HepG2 (cell line): ENCODE results near the gene RAC3. TPM values are rescaled to one million over a fixed set of nuclear protein-coding genes. Genes with fewer than 3 reads are reported as not detected.
A peak's percentile ranks its signal among the peaks of the same experiment; 100 is the strongest.

Source experiments
- ATAC-seq: fragments of 200-7000 bp; cut with Tn5 transposase; 3 replicates; pipeline ENCODE4 v1.9.1; 2020; ENCODE audit warnings: mild to moderate bottlenecking, moderate library complexity
- BruUV-seq: library from RNA; stranded (reverse); fragments of 400-500 nt; replicated peaks from 2 replicates; lab custom pipeline; 2021; lab: Mats Ljungman, UMichigan
- CTCF ChIA-PET: fragments of 300-600 bp; formaldehyde crosslinking; extraction: SDS; loops from one replicate; lab custom pipeline; 2021; ENCODE audit warnings: low total read pairs, inconsistent platforms, low intra/inter-chr PET ratio; lab: Yijun Ruan, JAX
- POLR2A ChIA-PET: fragments of 350-600 bp; sonication (Branson Sonifier 250); formaldehyde crosslinking; loops from one replicate; lab custom pipeline; 2020; ENCODE audit warnings: antibody characterized with exemption, inconsistent platforms; lab: Yijun Ruan, JAX
- DNase-seq: peaks from one replicate; pipeline ENCODE4 v3.0.0-alpha.2; 2015; ENCODE audit warnings: low spot score
- FAIRE-seq: peaks from 3 replicates; lab custom pipeline; 2011; peaks lifted over from hg19 to GRCh38; lab: Jason Lieb, UNC
- H2AFZ ChIP-seq: one replicate; pipeline ENCODE4 v1.6.1; 2011; ENCODE audit warnings: low read length, inconsistent platforms
- H3K27ac ChIP-seq: fragments of 300-600 bp; 3 replicates; pipeline ENCODE4 v1.8.0; 2011; ENCODE audit warnings: mixed run types, mild to moderate bottlenecking, mixed read lengths, low read length, inconsistent platforms; ENCODE audit not compliant: insufficient read depth; ENCODE audit errors: extremely low read length
- H3K27me3 ChIP-seq, 2 experiments: fragments of 200-600 bp in 1 of 2; 2 replicates in 1 of 2; 3 replicates in 1 of 2; pipeline versions ENCODE4 v1.6.0 to v1.8.0; 2011; ENCODE audit warnings: low read length in 2 of 2, mild to moderate bottlenecking in 2 of 2, moderate library complexity in 2 of 2, inconsistent platforms in 1 of 2; ENCODE audit not compliant: insufficient read depth in 2 of 2, control insufficient read depth in 1 of 2
- H3K36me3 ChIP-seq, 2 experiments: fragments of 200-600 bp in 1 of 2; replicated peaks in 1 of 2; 2 replicates in 1 of 2; 3 replicates in 1 of 2; pipeline versions ENCODE4 v1.5.1 to v1.8.0; 2011; ENCODE audit warnings: low read length in 2 of 2, inconsistent platforms in 1 of 2; ENCODE audit not compliant: insufficient read depth in 2 of 2, control insufficient read depth in 1 of 2
- H3K4me1 ChIP-seq: 2 replicates; pipeline ENCODE4 v1.5.1; 2012; ENCODE audit warnings: low read length, inconsistent platforms; ENCODE audit not compliant: insufficient read depth
- H3K4me2 ChIP-seq: 2 replicates; pipeline ENCODE4 v1.6.0; 2011; ENCODE audit warnings: low read depth, low read length, inconsistent platforms
- H3K4me3 ChIP-seq, 3 experiments: fragments of 200-600 bp in 1 of 3; sonication (generic), shearing (Covaris generic) in 1 of 3; replicated peaks in 1 of 3; 2 replicates each; pipeline ENCODE4 v1.5.1; 2011 to 2016; ENCODE audit warnings: low read length in 3 of 3, inconsistent platforms in 2 of 3, low read depth in 2 of 3, mild to moderate bottlenecking in 2 of 3, control low read depth in 1 of 3, mixed read lengths in 1 of 3; ENCODE audit not compliant: insufficient read depth in 1 of 3
- H3K79me2 ChIP-seq: one replicate; pipeline ENCODE4 v1.6.1; 2011; ENCODE audit warnings: low read length, inconsistent platforms; ENCODE audit not compliant: insufficient read depth
- H3K9ac ChIP-seq: 2 replicates; pipeline ENCODE4 v1.6.0; 2011; ENCODE audit warnings: mild to moderate bottlenecking, low read depth, low read length, inconsistent platforms; ENCODE audit not compliant: insufficient read depth
- H3K9me3 ChIP-seq: 2 replicates; pipeline ENCODE4 v1.5.1; 2012; ENCODE audit warnings: mild to moderate bottlenecking, low read length
- H4K20me1 ChIP-seq: 2 replicates; pipeline ENCODE4 v1.6.0; 2011; ENCODE audit warnings: inconsistent platforms, mild to moderate bottlenecking, low read length, moderate library complexity; ENCODE audit not compliant: insufficient read depth
- AGO2 ChIP-seq: fragments of 200-400 bp; formaldehyde crosslinking; optimal IDR thresholded peaks from 2 replicates; pipeline ENCODE3; 2017; ENCODE audit warnings: mild to moderate bottlenecking, low read depth, low read length, moderate library complexity
- ARNT2 ChIP-seq: sonication (generic); formaldehyde crosslinking; IDR thresholded peaks from 2 replicates; pipeline ENCODE4 v1.8.0; 2022; ENCODE audit warnings: mild to moderate bottlenecking, low read depth, missing genetic modification reagents, moderate library complexity
- HCFC1 ChIP-seq: fragments of 150-350 bp; IDR thresholded peaks from 2 replicates; pipeline ENCODE4 v1.6.1; 2014; ENCODE audit warnings: low read depth, low read length
- KDM2A ChIP-seq: sonication (generic); formaldehyde crosslinking; IDR thresholded peaks from 2 replicates; pipeline ENCODE4 v1.4.0; 2020; ENCODE audit warnings: low read depth, missing genetic modification reagents, borderline replicate concordance
- KDM3A ChIP-seq: IDR thresholded peaks from 2 replicates; pipeline ENCODE4 v1.6.1; 2018; ENCODE audit warnings: low read depth, missing compliant biosample characterization
- KMT2B ChIP-seq: IDR thresholded peaks from 2 replicates; pipeline ENCODE4 v1.6.1; 2016; ENCODE audit warnings: missing genetic modification reagents, missing compliant biosample characterization
- MED1 ChIP-seq: sonication (generic); formaldehyde crosslinking; IDR thresholded peaks from 2 replicates; pipeline ENCODE4 v1.4.0; 2020; ENCODE audit warnings: missing genetic modification reagents
- MYC ChIP-seq: sonication (generic); formaldehyde crosslinking; IDR thresholded peaks from 2 replicates; pipeline ENCODE4 v1.9.0; 2021; ENCODE audit warnings: missing genetic modification reagents, borderline replicate concordance
- NR2F6 ChIP-seq, 2 experiments: IDR thresholded peaks; 2 replicates each; pipeline ENCODE4 v1.6.1; 2016; ENCODE audit warnings: antibody characterized with exemption in 1 of 2, mild to moderate bottlenecking in 1 of 2
- RXRA ChIP-seq: sonication (generic); formaldehyde crosslinking; IDR thresholded peaks from 2 replicates; pipeline ENCODE4 v1.5.1; 2020; ENCODE audit warnings: missing genetic modification reagents
- SRF ChIP-seq: IDR thresholded peaks from 2 replicates; pipeline ENCODE4 v1.6.1; 2011; ENCODE audit warnings: mild to moderate bottlenecking, low read depth, low read length, moderate library complexity
- ZFP82 ChIP-seq: sonication (generic); formaldehyde crosslinking; IDR thresholded peaks from 2 replicates; pipeline ENCODE4 v1.5.1; 2020; ENCODE audit warnings: mild to moderate bottlenecking, missing genetic modification reagents, borderline replicate concordance
- ZNF10 ChIP-seq: sonication (generic); formaldehyde crosslinking; IDR thresholded peaks from 2 replicates; pipeline ENCODE4 v1.4.0; 2020; ENCODE audit warnings: mild to moderate bottlenecking, low read depth, missing genetic modification reagents, borderline replicate concordance
- ZNF207 ChIP-seq: fragments of 450-650 bp; IDR thresholded peaks from 2 replicates; pipeline ENCODE4 v1.6.1; 2016; ENCODE audit warnings: antibody characterized with exemption, borderline replicate concordance
- ZNF781 ChIP-seq: sonication (generic); formaldehyde crosslinking; IDR thresholded peaks from 2 replicates; pipeline ENCODE4 v1.5.1; 2020; ENCODE audit warnings: borderline replicate concordance, mild to moderate bottlenecking, missing genetic modification reagents; ENCODE audit errors: not compliant biosample characterization
- ZNF790 ChIP-seq: sonication (generic); formaldehyde crosslinking; IDR thresholded peaks from 2 replicates; pipeline ENCODE4 v1.8.0; 2022; ENCODE audit warnings: missing genetic modification reagents, mild to moderate bottlenecking, borderline replicate concordance
- WGBS: methylation state at CpG from one replicate; pipeline ENCODE4 v1.1.6; 2017; ENCODE audit warnings: low lambda C conversion rate; 5-methylcytosine and 5-hydroxymethylcytosine counted together
- in situ Hi-C: cut with HindIII; loops from 2 replicates; pipeline ENCODE4 v1.10.0; 2017; ENCODE audit warnings: low pct_unique_long_range_greater_than_20kb; ENCODE audit not compliant: extremely low pct_ligation_motif_present
- intact Hi-C: fragments of 100-400 bp; cut with micrococcal nuclease; formaldehyde crosslinking; loops from one replicate; pipeline ENCODE4 v1.10.0; 2022; ENCODE audit not compliant: unreplicated experiment
- polyA plus RNA-seq, 8 experiments: library from polyadenylated mRNA; depleted of rRNA in 3 of 8; stranded (reverse) in 7 of 8; unstranded in 1 of 8; fragments of >200 nt; fragmentation: Illumina TruSeq in 4 of 8; extraction: Trizol in 4 of 8; gene quantifications; 2 replicates each; pipeline versions ENCODE4 v1.2.1 to v1.2.3, GENCODE V29; 2011 to 2016; ENCODE audit warnings: low read depth in 4 of 8, missing spikeins in 1 of 8, mixed read lengths in 1 of 8; ENCODE audit not compliant: insufficient read depth in 1 of 8
- total RNA-seq, 5 experiments: library from RNA; depleted of rRNA; stranded (reverse); fragments of >200 nt; fragmentation: Illumina TruSeq; extraction: Trizol; gene quantifications; 2 replicates each; pipeline ENCODE4 v1.2.3, GENCODE V29; 2016; ENCODE audit warnings: low read depth in 1 of 5
- TF ChIP-seq, protein P1 (sequence below): sonication (generic); formaldehyde crosslinking; IDR thresholded peaks from 2 replicates; pipeline ENCODE4 v1.5.0; 2020; ENCODE audit warnings: missing genetic modification reagents
- TF ChIP-seq, protein P2 (sequence below): sonication (generic); formaldehyde crosslinking; IDR thresholded peaks from 2 replicates; pipeline ENCODE4 v1.5.1; 2020; ENCODE audit warnings: missing genetic modification reagents, mild to moderate bottlenecking, borderline replicate concordance

The RAC3 gene
- total and polyA plus RNA-seq, 2 of the 13 experiments (the other 11 are each of a cell fraction or from before 2014, with no cell fraction given), result 10.5 to 21.3 TPM

DNA sequence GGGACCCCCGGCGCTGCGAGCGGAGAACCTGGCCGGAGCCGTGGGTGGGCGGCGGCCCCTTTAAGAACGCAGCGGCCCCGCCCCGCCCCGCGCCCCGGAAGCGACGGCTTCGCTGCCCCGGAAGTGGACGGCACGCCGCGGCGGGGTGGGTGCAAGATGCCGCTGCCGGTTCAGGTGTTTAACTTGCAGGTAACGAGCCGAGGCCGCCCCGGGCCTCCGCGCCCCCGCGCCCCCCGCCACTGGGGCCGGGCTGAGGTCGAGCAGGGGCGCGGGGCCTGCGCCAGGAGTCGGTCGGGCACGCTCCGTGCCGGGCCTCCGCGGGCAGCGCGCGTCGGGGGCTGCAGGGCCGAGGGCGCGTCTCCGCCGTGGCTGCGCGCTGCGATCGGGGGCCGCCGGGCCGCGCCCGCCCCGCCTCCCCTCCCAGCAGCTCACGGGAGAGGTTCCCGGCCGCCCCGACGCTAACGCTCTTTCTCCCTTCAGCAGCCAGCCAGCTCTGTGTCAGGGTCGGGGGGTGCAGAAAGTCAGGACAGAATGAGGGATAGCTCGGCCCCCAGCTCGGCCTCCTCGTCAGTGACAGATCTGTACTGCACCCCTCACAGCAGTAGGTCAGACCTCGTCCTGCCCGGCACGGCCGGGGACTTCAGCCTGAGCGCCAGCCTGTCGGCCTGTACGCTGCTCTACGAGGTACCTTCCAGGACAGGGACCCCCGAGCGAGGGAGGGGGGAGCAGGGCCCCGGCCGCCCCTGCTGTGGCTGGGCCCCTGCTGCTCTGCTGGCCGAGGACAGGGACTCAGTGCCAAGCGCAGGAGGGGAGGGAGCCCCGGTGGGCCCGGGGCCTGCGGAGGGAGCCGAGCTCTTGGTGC is 20.5 kb downstream of the RAC3 start, which contains the start of the genes GPS1 and RFNG:
TSS of gene GPS1 (plus strand) at position 123 of the 862 bp plus-strand sequence. CDS start at position 157, 34 bp downstream.
TSS of gene RFNG (minus strand) at position 36 of the 862 bp plus-strand sequence. CDS start 45 bp downstream, outside the sequence.
- peak within 1 kb of the TSS; percentile 100 for H3K4me2 ChIP-seq
- ChIA-PET CTCF (no interaction called here), POLR2A (interaction anchor here (0.7 to 3.4 kb wide), 4 partner anchors 8 to 323 kb away, joined by 3 to 33 read pairs (median 3); partner anchors contain the start of gene DCXR)
- in situ Hi-C loops (no loop called here), intact Hi-C loops (loop anchor here (1.0 to 5.0 kb wide), 2 partner anchors 15 to 45 kb away; partner anchors contain the start of genes DCXR and FASN)
- ATAC-seq (peak; percentile 49), DNase-seq (peak; percentile 60), FAIRE-seq (no peak)
- H3K79me2 ChIP-seq, result peaks cover 37% of the 10 kb centered on the region
- H3K9me3 ChIP-seq, result no peaks in the 10 kb centered on the region
- peaks cover 22 to 51% of the 10 kb centered on the region in 2 experiments for H3K36me3 ChIP-seq
- BruUV-seq, result TSS peak; percentile 62
- H3K27ac ChIP-seq, result peak within 1 kb of the TSS; percentile 71
- H4K20me1 ChIP-seq, result no peaks in the 10 kb centered on the region; the same call in 1 of the 2 replicates
- H3K4me1 ChIP-seq, result peaks cover 50% of the 10 kb centered on the region
- H2AFZ ChIP-seq, result no peak within 1 kb of the TSS
- 0% methylated on average over 8 of the region's 94 CpGs for WGBS
- H3K27me3 ChIP-seq, result no peaks in the 10 kb centered on the region; a peak in 2 of 5 replicates
- peak within 1 kb of the TSS; percentile 94 for H3K9ac ChIP-seq
- H3K4me3 ChIP-seq, result peak within 1 kb of the TSS; percentile 76 to 99 (median 95)
- TF ChIP-seq ZNF790, result peak; percentile 41; the same call in 1 of the 2 replicates
- TF ChIP-seq KDM2A (CRISPR knock-in tag), result peak; percentile 60; the same call in 1 of the 2 replicates
- TF ChIP-seq, protein P1, sequence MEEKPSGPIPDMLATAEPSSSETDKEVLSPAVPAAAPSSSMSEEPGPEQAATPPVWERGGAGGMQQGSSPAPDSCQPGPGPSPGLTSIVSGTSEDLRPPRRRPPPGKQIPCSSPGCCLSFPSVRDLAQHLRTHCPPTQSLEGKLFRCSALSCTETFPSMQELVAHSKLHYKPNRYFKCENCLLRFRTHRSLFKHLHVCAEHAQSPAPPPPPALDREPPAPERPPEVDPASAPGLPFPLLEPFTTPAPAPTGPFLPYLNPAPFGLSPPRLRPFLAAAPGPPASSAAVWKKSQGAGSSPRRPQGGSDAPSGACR (CRISPR knock-in tag), result no peak
- peak; percentile 58; the same call in 1 of the 2 replicates for TF ChIP-seq HCFC1
- no peak for TF ChIP-seq ZNF207
- peak; percentile 25 for TF ChIP-seq ZNF781
- peak; percentile 37; the same call in 1 of the 2 replicates for TF ChIP-seq KMT2B (CRISPR knock-in tag)
- 0 out of 2 replicates have a peak, but pooled peaks have one; percentile 24 for TF ChIP-seq KDM3A (CRISPR knock-in tag)
- 0 out of 2 replicates have a peak, but pooled peaks have one; percentile 20 for TF ChIP-seq RXRA (CRISPR knock-in tag)
- TF ChIP-seq NR2F6 (IDR thresholded peaks at IDR 0.05), result no peak
- TF ChIP-seq NR2F6 (CRISPR knock-in tag; IDR thresholded peaks at IDR 0.05), result peak; percentile 33; the same call in 1 of the 2 replicates
- TF ChIP-seq MYC (CRISPR knock-in tag), result peak; percentile 34; the same call in 1 of the 2 replicates
- TF ChIP-seq SRF, result 0 out of 2 replicates have a peak, but pooled peaks have one; percentile 4
- TF ChIP-seq MED1 (CRISPR knock-in tag), result peak; percentile 24; the same call in 1 of the 2 replicates
- no peak for TF ChIP-seq ZNF10 (CRISPR knock-in tag)
- peak; percentile 81 for TF ChIP-seq AGO2
- TF ChIP-seq, protein P2, sequence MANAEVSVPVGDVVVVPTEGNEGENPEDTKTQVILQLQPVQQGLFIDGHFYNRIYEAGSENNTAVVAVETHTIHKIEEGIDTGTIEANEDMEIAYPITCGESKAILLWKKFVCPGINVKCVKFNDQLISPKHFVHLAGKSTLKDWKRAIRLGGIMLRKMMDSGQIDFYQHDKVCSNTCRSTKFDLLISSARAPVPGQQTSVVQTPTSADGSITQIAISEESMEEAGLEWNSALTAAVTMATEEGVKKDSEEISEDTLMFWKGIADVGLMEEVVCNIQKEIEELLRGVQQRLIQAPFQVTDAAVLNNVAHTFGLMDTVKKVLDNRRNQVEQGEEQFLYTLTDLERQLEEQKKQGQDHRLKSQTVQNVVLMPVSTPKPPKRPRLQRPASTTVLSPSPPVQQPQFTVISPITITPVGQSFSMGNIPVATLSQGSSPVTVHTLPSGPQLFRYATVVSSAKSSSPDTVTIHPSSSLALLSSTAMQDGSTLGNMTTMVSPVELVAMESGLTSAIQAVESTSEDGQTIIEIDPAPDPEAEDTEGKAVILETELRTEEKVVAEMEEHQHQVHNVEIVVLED, result peak; percentile 88
- TF ChIP-seq ARNT2 (CRISPR knock-in tag), result 0 out of 2 replicates have a peak, but pooled peaks have one; percentile 35
- peak; percentile 37; the same call in 1 of the 2 replicates for TF ChIP-seq ZFP82 (CRISPR knock-in tag)
